GM12892 (cell line): Measurements from ENCODE around the gene RANBP3L.

Experiments used
- DNase-seq: peaks from one replicate; pipeline ENCODE4 v3.0.0; 2011; ENCODE audit not compliant: insufficient read length
- FAIRE-seq: peaks from 2 replicates; lab custom pipeline; 2011; peaks lifted over from hg19 to GRCh38; lab: Jason Lieb, UNC
- POLR2A ChIP-seq: IDR thresholded peaks from 2 replicates; pipeline ENCODE4 v1.6.1; 2011; ENCODE audit warnings: low read depth, low read length, control low read depth
- POLR2AphosphoS5 ChIP-seq: IDR thresholded peaks from 2 replicates; pipeline ENCODE4 v1.6.1; 2011; ENCODE audit warnings: low read depth, low read length, control low read depth
- TAF1 ChIP-seq: IDR thresholded peaks from 2 replicates; pipeline ENCODE4 v1.6.1; 2011; ENCODE audit warnings: low read depth, mild to moderate bottlenecking, control low read depth, low read length, borderline replicate concordance

The RANBP3L gene

DNA sequence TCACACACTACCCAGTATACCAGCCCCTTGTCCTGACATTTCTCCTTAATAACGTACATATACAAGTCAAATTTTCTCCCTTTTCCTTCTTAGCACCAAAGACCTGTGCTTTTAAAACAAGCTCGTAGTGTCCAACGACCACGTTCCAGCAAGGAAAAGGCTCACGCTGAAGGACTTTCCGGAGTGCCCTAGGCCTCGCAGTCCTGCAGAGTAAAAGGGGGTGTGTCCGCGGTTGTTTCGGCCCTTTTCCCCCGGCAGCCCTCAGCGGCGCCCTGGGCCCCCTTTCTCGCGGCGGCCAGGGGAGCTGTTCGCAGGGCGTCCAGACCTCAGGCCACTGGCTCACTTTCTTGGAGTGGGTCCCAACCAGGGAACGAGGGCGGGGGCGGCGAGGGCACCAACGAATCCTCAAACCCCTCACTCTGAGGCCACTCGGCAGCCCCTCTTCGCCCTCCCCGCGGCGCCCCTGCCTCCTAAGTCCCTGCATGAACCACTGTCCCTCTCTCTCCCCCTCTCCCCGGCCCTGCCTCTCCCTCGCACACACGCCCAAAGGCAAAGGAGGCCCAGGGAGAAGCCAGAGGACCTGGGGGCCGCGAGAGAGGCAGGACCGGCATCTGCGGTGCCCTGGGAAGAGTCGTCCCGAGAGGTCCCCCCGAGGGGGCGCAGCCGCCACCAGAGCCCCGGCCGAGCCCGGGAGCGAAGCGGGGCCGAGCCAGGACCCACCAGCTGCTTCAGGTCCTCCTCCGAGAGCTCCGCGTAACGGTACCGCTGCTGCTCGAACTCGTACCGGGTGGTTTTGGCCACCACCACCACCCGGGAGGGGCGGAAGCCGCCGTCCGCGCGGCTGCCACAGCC lies 60.7 kb downstream of the RANBP3L start:
- DNase-seq, result peak; percentile 26
- no peak for TF ChIP-seq POLR2AphosphoS5
- TF ChIP-seq POLR2A, result no peak
- peak; percentile 46 for FAIRE-seq

DNA sequence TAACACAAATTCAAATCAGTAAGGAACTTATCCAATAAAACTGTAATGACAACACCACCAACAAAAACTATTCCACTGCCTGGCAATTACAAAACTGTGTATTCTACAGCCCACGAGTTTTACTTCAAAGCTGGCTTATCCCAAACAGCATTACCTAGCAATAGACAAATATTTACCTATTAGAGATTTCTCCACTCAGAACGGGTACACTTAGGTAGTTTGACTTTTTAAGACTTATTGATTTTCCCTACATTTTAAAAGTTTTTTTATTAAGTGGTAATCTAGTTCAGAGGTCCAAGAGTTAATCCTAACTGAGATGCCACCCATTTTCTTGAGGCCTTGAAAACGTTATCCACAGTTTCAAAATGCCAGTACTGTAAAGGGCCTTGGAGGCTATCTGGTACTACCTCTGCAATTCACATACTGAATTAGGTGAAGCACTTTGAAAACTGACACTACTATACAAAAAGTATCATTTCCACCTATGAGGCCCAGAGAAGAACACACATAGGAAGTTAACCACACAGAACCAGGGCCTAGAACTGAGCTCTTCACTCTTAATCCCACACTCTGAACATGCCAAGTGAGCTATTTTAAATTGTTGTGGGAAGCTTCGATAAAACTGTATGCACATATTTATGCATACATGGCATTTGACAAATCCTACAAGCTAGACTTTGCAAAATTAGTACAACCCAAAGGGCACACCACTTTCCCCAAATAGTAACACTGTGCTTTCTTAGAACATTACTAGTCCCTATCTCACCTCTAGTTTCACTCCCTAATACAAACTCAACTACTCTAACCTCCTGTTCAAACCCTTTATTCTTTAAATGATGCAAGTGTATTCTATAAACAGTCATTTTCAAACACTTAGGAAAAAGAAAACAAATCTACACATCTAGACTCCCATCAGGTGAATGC lies 62.1 kb downstream of the RANBP3L start:
- FAIRE-seq, result no peak
- DNase-seq, result no peak
- TF ChIP-seq POLR2A, result no peak

DNA sequence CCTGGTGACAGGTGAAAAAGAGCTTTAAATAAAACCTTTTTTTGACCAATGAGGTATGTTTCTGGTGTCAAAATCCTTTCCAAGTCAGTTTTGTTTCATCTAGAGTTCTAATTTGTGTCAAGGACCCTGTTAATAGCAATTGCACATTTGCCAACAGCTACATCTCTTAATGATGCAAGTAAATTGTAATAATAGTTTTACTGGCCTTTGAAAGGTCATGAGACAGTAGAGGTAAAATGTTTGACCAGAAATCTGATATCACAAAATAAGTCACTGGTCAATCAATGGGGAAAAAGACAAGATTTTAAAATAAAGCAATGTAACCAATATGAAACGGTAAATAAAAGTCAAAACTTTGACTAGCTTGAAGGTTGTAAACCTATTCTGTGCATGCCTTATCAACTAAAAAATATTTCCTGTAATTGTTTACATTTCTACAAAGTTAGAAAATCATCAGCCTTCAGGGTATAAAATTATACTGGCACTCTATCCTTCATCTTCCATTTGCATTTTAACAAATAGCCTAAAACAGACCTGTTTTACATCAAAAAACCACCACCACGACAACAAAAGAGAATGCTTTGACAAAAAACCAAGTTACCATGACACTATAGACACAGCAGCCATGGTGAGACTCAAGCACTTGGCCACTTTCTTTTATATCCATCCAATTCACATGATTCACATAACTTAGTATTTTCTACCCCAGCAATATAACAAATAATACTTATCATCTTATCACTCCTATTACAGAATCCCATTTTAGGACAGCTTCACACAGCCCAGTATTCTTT lies 63.0 kb downstream of the RANBP3L start:
- TF ChIP-seq POLR2AphosphoS5 (no peak), TAF1 (no peak), POLR2A (no peak)
- DNase-seq (no peak), FAIRE-seq (no peak)

DNA sequence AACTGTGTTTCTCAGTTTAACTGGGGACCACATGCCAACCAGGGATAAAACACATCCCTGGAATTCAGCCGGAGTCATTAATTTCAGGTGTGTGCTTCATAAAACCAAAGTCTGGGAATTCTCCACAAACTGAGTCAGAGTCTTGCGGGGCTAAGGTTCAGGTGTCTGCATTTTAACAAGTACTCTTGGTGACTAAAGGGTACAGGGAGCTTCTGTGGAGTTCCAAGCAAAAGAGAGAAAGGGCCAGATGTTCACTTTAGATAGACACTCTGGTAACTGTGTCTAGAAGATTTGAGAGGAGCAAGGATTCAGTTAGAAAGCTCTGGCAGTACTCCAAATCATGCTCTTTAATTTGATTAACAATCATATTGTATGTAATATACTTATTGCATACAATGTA lies 64.0 kb downstream of the RANBP3L start:
- DNase-seq (no peak), FAIRE-seq (no peak)
- no peak for TF ChIP-seq POLR2A
- no peak for TF ChIP-seq TAF1
- no peak for TF ChIP-seq POLR2AphosphoS5

DNA sequence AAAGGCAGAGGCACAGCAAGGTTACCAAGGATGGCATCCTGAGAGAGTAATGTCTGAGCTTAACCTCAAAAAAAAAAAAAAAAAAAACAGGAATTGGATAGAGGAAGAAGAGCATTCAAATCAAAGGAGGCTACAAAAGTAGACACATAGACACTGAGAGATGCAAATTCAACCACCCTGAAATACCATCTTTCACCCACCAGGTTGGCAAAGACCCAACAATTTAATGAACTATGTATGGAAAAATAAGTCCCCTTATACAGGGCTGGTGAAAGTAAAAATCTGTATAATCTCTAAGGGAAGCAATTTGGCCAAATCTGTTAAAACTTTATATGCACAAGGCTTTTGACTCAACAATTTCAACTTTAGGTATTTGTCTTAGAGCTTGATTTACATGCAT lies 64.9 kb downstream of the RANBP3L start:
- FAIRE-seq, result no peak
- DNase-seq, result no peak
- TF ChIP-seq POLR2AphosphoS5 (no peak), POLR2A (no peak), TAF1 (no peak)

DNA sequence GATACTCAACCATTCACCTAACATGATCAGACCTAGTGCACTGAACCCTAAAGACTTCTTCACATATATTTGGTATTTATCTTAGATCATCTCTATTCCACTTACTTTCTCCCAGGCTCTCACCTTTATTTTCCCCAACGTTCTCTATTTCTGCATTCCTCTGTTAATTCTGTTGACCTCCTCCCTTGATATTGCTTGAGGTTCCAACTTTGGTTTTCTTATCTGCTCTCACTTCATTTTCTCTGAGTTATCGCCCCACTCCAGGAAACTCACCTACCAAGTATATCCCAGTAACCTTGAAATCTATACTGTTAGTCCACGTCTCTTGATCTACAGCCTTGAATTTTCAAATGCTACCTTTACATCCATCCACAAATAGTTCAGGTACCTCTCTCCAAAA lies 69.2 kb downstream of the RANBP3L start:
- no peak for FAIRE-seq

DNA sequence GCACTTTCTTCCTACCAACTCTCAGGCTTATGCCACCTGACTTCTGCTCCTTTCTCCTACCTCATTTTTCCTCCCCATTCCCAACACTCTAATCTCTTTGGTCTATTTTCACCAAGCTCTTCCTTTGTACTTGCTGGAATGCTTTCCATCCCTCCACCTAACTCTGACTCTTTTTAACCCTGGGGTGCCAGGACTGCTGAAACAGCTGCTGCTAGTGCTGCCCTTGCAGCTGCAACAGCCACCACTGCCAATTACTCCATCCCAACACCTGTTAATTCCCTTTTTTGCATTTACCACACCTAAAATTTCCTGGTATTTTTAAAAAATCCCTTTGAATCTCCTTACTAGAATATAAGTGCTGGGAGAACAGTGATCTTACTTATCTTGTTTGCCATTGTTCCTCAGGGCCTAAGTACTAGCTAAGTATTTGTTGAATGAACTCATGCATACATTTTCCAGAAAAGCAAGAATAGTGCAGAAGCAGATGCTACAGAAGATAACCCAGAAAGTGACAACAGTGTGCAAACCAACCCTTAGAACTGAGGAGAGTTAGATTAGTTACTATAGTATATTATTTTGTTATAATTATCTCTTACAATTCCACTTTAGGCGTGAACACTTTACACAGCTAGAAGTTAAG lies 71.4 kb downstream of the RANBP3L start:
- FAIRE-seq (no peak), DNase-seq (no peak)
- TF ChIP-seq POLR2AphosphoS5 (no peak), POLR2A (no peak), TAF1 (no peak)

More for the DNA sequence above, 69.2 kb downstream of the RANBP3L start:
- TF ChIP-seq POLR2AphosphoS5 (no peak), TAF1 (no peak), POLR2A (no peak)
- DNase-seq, result no peak

DNA sequence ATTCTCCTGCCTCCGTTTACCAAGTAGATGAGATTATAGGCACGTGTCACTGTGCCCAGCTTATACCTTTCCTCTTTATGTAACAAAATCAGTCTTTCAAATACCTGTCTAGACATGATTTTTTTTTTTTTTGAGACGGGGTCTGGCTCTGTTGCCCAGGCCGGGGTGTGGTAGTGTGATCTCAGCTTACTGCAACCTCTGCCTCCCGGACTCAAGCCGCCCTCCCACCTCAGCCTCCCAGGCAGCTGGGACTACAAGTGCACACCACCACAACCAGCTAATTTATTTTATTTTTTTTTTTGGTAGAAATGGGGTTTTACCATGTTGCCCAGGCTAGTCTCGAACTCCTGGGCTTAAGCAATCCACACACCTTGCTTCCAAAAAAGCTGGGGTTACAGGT lies 73.2 kb downstream of the RANBP3L start:
- no peak for TF ChIP-seq POLR2AphosphoS5
- TF ChIP-seq TAF1, result no peak
- no peak for TF ChIP-seq POLR2A
- DNase-seq, result no peak
- no peak for FAIRE-seq

DNA sequence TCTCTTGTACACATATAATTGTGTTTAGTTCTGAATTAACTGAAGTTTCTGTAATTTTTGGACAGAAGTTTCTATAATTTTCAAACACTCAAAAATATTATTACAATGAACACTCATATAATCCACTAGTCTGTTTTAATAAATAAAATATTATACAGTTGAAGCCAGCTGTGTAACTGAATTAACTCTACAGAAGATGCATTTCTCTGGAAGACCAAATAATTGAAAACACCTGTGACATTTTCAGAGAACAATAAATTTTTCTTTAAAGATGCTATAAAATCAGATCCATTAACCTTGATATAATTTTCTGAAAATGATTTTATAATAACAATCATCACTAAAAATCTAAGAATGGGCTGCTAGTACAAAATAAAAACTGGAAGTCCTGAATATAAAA lies 74.7 kb downstream of the RANBP3L start:
- TF ChIP-seq TAF1 (no peak), POLR2AphosphoS5 (no peak), POLR2A (no peak)
- DNase-seq, result no peak
- FAIRE-seq, result no peak

DNA sequence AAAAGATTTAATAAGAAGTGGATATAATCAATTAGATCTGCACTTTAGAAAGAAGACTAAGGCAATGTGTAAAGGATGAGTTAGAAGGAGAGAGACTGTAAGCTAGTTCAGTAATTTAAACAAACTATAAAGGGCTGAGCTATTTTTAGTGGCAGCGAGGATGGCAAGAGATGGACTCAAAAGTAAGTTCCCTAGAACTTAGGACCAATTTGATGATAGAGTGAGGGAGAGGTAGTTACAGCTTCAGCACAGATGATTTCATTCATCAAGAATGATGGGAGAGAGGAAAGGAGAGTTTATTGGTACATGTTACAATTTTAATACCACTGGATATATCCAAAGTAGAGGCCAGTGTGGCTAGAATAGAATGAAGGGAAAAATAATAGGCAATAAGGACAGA lies 79.1 kb downstream of the RANBP3L start:
- FAIRE-seq, result no peak
- no peak for DNase-seq
- no peak for TF ChIP-seq POLR2A

DNA sequence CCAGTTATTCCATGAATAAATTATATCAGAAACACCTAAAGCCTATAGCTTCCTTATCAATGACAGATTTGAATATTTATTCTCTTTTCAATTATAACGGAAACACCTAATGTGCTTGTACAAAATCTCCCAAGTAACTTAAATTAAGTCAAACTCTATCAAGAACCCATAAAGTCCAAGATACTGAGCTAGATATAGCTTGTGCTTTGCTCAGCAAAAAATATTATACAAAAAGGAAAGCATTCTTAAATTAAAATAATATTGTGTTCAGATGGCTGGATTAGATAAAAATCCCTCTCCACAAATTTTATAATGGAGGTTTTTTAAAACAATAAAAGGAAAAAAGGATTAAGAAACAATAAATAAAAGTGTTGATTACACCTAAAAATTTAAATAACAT lies 83.7 kb downstream of the RANBP3L start:
- FAIRE-seq (no peak), DNase-seq (no peak)
- TF ChIP-seq POLR2AphosphoS5, result no peak
- TF ChIP-seq TAF1, result no peak
- TF ChIP-seq POLR2A, result no peak
